ENCODE measurements around the gene SLC25A20. TPM values are rescaled to one million over a fixed set of nuclear protein-coding genes. Genes with fewer than 3 reads are reported as not detected.

The SLC25A20 gene
- total RNA-seq, 2 experiments from 2014 or later, result 27.5 to 28.3 TPM

DNA sequence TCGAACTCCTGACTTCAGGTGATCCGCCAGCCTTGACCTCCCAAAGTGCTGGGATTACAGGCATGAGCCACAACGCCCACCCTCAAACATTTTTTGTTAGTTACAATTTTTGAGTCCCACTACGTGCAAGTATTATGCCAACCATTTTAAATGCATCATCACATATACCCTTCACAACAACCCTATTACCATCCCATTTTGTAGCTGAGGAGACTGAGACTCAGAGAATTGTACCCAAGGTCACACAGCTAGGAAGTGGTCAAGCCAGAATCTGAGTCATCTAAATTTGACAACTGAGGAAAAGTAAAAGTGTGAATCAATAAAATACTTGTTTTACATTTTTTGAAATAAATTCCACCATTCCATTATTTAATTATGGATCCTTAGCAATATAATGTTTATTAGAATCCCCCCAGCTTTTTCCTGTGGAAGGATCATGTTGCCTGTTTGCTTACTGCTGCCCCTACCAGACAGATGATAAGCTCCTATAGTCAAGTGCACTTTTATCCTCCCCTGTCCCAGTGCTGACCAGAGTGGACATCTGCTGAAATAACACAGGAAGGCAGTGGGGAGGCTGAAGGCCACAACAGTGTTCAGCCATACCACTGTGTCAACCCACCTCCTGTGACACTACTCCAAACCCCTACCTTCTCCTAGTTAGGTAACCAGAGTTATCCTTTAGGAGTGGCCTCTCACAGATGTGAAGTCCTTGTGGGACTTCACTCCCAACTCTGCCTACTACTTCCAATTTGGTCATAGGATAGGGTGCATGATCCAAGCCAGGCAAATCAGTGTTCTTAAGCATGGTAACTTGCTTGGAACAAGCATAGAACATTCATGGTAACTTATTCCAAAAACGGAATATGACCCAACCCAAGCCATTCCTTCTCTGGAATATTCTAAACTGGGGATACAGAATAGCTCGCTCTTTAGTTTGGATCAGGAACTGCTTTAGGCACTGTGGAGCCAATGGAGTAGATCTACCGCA is 79.2 kb downstream of the SLC25A20 start:
- ATAC-seq (ENCODE audit: low read depth) (no peak), DNase-seq (no peak)
- H3K4me3 Mint-ChIP-seq, result no peak overlapping the region
- H3K27ac Mint-ChIP-seq, result no peak overlapping the region
- peaks cover 21% of the 10 kb centered on the region for H3K4me1 Mint-ChIP-seq
- peaks cover 13% of the 10 kb centered on the region for H3K36me3 Mint-ChIP-seq
- POLR2A ChIA-PET, result no interaction called here
- H3K9me3 Mint-ChIP-seq, result no peaks in the 10 kb centered on the region
- no peaks in the 10 kb centered on the region for H3K27me3 Mint-ChIP-seq

DNA sequence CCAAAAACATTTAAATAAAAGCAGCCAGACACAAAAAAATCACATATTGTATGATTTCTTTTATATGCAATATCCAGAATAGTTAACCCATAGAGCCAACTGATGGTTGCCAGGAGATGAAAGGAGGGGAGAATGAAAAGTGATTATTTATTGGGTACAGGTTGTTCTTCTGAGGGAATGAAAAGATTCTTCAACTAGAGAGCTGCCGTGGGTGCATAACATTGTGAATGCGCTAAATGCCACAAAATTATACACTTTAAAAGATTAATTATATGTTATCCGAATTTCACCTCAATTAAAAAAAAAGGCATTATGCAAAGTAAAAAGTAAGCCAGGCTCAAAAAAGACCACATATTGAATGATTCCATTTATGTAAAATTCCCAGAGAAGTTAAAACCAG is 87.2 kb downstream of the SLC25A20 start:
- H3K4me1 Mint-ChIP-seq, result peaks cover 25% of the 10 kb centered on the region
- no peak for DNase-seq
- H3K9me3 Mint-ChIP-seq, result peaks cover 8% of the 10 kb centered on the region
- H3K27me3 Mint-ChIP-seq, result no peaks in the 10 kb centered on the region
- peak overlapping the region; percentile 80 for H3K27ac Mint-ChIP-seq
- peaks cover 9% of the 10 kb centered on the region for H3K36me3 Mint-ChIP-seq
- H3K4me3 Mint-ChIP-seq, result no peak overlapping the region
- no peak for ATAC-seq (ENCODE audit: low read depth)
- POLR2A ChIA-PET, result interaction anchor here (0.6 to 1.5 kb wide), 4 partner anchors 36 to 1055 kb away, joined by 3 to 9 read pairs (median 4); partner anchors contain the start of genes IP6K2 and PRKAR2A

Other genes with a start within 250 kb of the SLC25A20 start
- gene CELSR3, start 236.0 kb downstream of the SLC25A20 start, total RNA-seq, result 10 to 100 TPM; 15.6 to 16.2 TPM
- gene NCKIPSD, start 213.0 kb downstream of the SLC25A20 start, total RNA-seq, result 10 to 100 TPM; 46.9 to 48.7 TPM
- gene IP6K2, start 181.7 kb downstream of the SLC25A20 start, total RNA-seq, result 10 to 100 TPM; 68.4 to 72.0 TPM
- 10 to 100 TPM; 37.0 to 37.6 TPM for gene PRKAR2A, start 51.0 kb downstream of the SLC25A20 start, total RNA-seq
- gene ARIH2, start 20.0 kb upstream of the SLC25A20 start, total RNA-seq, result 100 to 1,000 TPM; 108 to 118 TPM
- 10 to 100 TPM; 57.4 to 57.7 TPM for gene P4HTM, start 91.4 kb upstream of the SLC25A20 start, total RNA-seq
- gene WDR6, start 108.5 kb upstream of the SLC25A20 start, total RNA-seq, result 100 to 1,000 TPM; 185 to 207 TPM
- gene DALRD3, start 119.7 kb upstream of the SLC25A20 start, total RNA-seq, result 10 to 100 TPM; 27.9 to 29.9 TPM
- 10 to 100 TPM; 78.9 to 82.4 TPM for gene NDUFAF3, start 123.2 kb upstream of the SLC25A20 start, total RNA-seq
- gene IMPDH2, start 130.5 kb upstream of the SLC25A20 start, total RNA-seq, result 100 to 1,000 TPM; 145 to 146 TPM
- 100 to 1,000 TPM; 141 to 153 TPM for gene QRICH1, start 195.2 kb upstream of the SLC25A20 start, total RNA-seq
- gene QARS1, start 205.9 kb upstream of the SLC25A20 start, total RNA-seq, result 100 to 1,000 TPM; 223 to 237 TPM
- 10 to 100 TPM; 77.8 to 78.2 TPM for gene USP19, start 221.9 kb upstream of the SLC25A20 start, total RNA-seq
- 1 to 10 TPM in 1 of 2 experiments, under 1 TPM in 1; 0.45 to 1.2 TPM for gene LAMB2, start 234.2 kb upstream of the SLC25A20 start, total RNA-seq

Measured in activated naive CD8-positive, alpha-beta T cell treated with anti-CD3 and anti-CD28 coated beads, Interleukin-2, amount 10 ng/mL, durations not matched to agents 7 days and 5 days (primary cell).